Mucosa of descending colon (tissue), 3 donors: ENCODE results near the gene MAN2A1. TPM values are rescaled to one million over a fixed set of nuclear protein-coding genes. Genes with fewer than 3 reads are reported as not detected.

Source experiments
- ATAC-seq: fragments of 200-7000 bp; cut with Tn5 transposase; one replicate; pipeline ENCODE4 v1.9.1; 2020; ENCODE audit warnings: mild to moderate bottlenecking, moderate library complexity
- DNase-seq, 3 donors: peaks; one replicate each; pipeline ENCODE4 v3.0.0-alpha.2; 2020
- H3K36me3 ChIP-seq: fragments of 200-600 bp; one replicate; pipeline ENCODE4 v1.8.0; 2021; ENCODE audit warnings: low read depth, mild to moderate bottlenecking
- H3K4me1 ChIP-seq: fragments of 200-600 bp; one replicate; pipeline ENCODE4 v1.8.0; 2021; ENCODE audit warnings: low read depth, mild to moderate bottlenecking
- H3K4me3 ChIP-seq: fragments of 200-600 bp; one replicate; pipeline ENCODE4 v1.8.0; 2021; ENCODE audit warnings: mild to moderate bottlenecking
- H3K9me3 ChIP-seq: fragments of 200-600 bp; one replicate; pipeline ENCODE4 v1.8.0; 2021; ENCODE audit warnings: mild to moderate bottlenecking
- intact Hi-C, 2 donors: fragments of 100-400 bp; cut with DNase I in 1 of 2; cut with micrococcal nuclease in 1 of 2; formaldehyde crosslinking; loops; one replicate each; pipeline versions ENCODE4 v1.11.0 to v1.11.1; 2022; cut with DNase I, micrococcal nuclease
- total RNA-seq, 3 donors: library from RNA; stranded (reverse); fragmentation: NEBNext Ultra II Directional in 2 of 3; extraction: Animal tissue kit (Norgen Biotek cat#: 25700) in 2 of 3; gene quantifications; one replicate each; pipeline versions ENCODE4 v1.2.1 to v1.2.4, GENCODE V29; 2021 to 2023
- TF ChIP-seq, protein P1 (sequence below): fragments of 200-600 bp; IDR thresholded peaks from one replicate; pipeline ENCODE4 v1.8.0; 2022; ENCODE audit warnings: antibody characterized with exemption, mild to moderate bottlenecking
- donor health status: DM: no; HTN: no; CAD: no; lungs with moderate emphysema.
- donor health status: DM: no; HTN: no; CAD: no.
- donor health status: DM: no; HTN: yes; CAD: no.

The MAN2A1 gene
- total RNA-seq, 3 donors from 2014 or later, result 56.8 to 88.7 (median 75.1) TPM

DNA sequence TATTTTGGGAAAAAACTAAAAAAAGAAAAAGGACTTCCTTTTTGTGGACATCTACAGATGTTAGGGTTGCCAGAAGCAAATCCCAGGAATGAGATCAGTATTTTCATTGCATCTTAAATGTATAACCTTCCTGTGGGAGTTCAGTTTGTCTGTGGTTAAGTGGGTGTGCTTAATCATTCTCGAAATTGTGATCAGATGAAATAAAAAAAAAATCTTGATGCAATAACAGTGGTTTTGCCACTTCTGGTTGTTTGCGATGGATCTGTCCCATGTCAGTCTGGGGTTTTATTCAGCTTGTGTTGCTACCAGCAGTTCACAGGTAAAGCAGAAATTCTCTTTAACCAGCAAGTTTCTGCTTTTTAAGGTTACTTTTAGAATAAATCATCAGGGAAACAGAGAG, 179.0 kb downstream of the MAN2A1 start:
- ATAC-seq (no peak), DNase-seq (no peak)
- H3K4me3 ChIP-seq, result no peak overlapping the region
- no peaks in the 10 kb centered on the region for H3K9me3 ChIP-seq
- H3K4me1 ChIP-seq, result no peaks in the 10 kb centered on the region
- H3K36me3 ChIP-seq, result no peaks in the 10 kb centered on the region
- intact Hi-C loops, result no loop called here
- TF ChIP-seq, protein P1, sequence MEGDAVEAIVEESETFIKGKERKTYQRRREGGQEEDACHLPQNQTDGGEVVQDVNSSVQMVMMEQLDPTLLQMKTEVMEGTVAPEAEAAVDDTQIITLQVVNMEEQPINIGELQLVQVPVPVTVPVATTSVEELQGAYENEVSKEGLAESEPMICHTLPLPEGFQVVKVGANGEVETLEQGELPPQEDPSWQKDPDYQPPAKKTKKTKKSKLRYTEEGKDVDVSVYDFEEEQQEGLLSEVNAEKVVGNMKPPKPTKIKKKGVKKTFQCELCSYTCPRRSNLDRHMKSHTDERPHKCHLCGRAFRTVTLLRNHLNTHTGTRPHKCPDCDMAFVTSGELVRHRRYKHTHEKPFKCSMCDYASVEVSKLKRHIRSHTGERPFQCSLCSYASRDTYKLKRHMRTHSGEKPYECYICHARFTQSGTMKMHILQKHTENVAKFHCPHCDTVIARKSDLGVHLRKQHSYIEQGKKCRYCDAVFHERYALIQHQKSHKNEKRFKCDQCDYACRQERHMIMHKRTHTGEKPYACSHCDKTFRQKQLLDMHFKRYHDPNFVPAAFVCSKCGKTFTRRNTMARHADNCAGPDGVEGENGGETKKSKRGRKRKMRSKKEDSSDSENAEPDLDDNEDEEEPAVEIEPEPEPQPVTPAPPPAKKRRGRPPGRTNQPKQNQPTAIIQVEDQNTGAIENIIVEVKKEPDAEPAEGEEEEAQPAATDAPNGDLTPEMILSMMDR, result no peak

DNA sequence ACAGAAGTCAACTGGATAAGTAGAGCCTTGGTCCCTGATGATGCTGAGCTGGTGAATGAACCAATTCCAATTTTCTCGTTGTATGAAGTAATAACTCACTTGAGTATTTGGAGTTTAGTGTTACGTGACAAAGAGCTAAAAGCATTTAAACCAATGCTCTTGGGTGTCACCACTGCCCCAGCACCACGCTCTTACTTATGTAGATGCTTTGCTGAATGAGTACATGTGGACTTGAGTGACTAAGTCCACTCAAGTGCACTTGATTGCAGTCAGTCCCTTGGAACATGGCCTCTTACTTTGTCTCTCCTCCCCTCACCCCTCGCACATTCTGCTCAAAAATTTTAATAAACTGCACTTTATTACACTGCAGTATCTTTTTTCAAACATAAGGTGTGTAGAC, 184.0 kb downstream of the MAN2A1 start:
- Histone ChIP-seq H3K36me3 (no peaks in the 10 kb centered on the region), H3K4me1 (no peaks in the 10 kb centered on the region), H3K4me3 (no peak overlapping the region), H3K9me3 (no peaks in the 10 kb centered on the region)
- no peak for ATAC-seq
- no peak for DNase-seq
- intact Hi-C loops, result no loop called here
- TF ChIP-seq, protein P1, result no peak

DNA sequence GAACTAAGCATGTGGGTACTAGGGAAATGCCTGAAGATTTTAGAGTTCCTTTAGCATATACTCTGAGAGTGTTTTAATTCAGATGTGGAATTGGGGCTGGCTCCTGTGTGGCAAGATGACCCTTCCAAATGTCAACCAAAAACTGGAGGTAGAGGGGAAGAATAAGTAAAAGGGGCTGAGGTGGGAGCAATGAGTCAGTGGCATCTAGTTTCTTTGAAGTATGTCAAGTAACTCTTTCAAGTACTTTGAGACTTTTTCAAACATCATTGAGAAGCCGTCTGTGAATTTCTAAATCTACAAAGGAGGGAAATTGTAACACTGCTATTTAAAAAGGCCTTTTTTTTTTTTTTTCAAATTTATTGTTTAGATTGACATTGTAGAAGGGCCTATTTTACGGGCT, 184.4 kb downstream of the MAN2A1 start:
- TF ChIP-seq, protein P1, result no peak
- intact Hi-C loops, result no loop called here
- ATAC-seq, result no peak

DNA sequence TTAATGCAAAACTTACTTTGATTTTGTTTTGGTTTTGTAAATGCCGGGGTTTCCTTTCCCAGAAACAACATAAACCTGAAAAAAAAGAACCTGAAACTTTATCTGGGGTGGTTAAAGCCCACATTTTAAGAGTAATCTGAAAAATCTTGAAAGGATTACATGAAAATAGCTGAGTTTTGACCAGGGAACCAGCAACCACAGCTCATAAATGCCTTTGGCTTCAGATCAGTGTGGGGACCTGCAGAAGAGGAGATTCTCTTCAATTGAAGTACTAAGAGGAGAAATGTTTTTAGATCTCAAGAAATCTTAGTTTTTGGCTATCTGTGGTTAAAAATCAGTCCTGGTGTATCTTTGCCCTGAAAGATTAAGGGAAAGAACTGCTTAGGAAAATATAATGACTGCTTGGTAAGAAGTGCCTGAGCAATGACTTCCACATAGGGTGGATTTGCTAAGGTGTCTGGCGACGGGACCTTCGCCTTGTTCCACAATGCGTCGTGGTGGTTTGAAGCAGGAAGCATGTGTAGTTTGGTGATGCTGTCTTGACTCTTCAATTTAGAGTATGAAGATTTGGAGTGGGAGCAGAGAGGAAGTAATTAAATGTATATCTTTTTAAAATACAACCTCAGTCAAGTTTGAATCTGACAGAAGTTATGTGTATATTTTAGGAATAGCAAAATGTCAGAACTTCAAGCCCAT, 186.5 kb downstream of the MAN2A1 start:
- no peaks in the 10 kb centered on the region for H3K9me3 ChIP-seq
- H3K4me3 ChIP-seq, result no peak overlapping the region
- TF ChIP-seq, protein P1, result no peak
- no peaks in the 10 kb centered on the region for H3K4me1 ChIP-seq
- H3K36me3 ChIP-seq, result no peaks in the 10 kb centered on the region
- no peak for ATAC-seq
- intact Hi-C loops, result no loop called here
- DNase-seq, result no peak

More for the DNA sequence above, 184.4 kb downstream of the MAN2A1 start:
- no peaks in the 10 kb centered on the region for H3K36me3 ChIP-seq
- no peaks in the 10 kb centered on the region for H3K9me3 ChIP-seq
- no peak overlapping the region for H3K4me3 ChIP-seq
- no peak for DNase-seq
- no peaks in the 10 kb centered on the region for H3K4me1 ChIP-seq

DNA sequence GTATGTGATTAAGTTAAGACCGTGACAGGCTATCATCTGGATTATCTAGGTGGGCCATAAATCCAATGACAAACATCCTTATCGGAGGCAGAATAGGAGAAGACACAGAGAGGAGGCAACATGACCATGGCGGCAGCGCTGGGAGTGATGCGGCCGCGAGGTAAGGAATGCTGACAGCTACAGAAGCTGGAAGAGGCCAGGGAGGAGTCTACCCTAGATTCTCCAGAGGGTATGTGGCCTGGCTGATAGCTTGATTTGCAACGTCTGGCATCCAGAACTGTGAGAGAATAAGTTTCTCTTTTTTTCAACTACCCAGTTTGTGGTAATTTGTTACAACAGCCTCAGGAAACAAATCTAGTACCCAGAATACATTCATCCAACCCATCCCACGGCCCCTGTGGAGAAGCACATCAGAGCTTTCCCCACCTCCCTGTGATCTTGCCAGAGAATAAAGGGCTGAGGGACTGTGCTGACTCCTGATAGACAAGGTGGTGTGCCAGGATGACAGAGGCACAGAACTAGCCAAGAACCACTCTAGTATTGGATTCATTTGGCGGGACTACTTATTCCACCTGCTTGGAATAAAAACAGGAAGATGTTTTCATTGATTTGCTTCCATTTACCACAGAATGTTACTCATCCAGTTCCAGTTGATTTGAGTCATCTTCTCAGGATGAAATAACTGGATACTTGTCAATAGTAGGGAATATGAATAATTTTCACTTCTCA, 187.4 kb downstream of the MAN2A1 start:
- TF ChIP-seq, protein P1, result no peak

More for the DNA sequence above, 187.4 kb downstream of the MAN2A1 start:
- Histone ChIP-seq H3K4me3 (no peak overlapping the region), H3K4me1 (no peaks in the 10 kb centered on the region), H3K9me3 (no peaks in the 10 kb centered on the region), H3K36me3 (no peaks in the 10 kb centered on the region)
- intact Hi-C loops, result no loop called here
- ATAC-seq (no peak), DNase-seq (no peak)
